Epithelial cell of umbilical artery (primary cell): ENCODE results near the gene ASAP3. TPM values are rescaled to one million over a fixed set of nuclear protein-coding genes. Genes with fewer than 3 reads are reported as not detected.

Experiments used
- total RNA-seq: library from RNA; depleted of rRNA; stranded (reverse); fragments of >200 nt; gene quantifications from 2 replicates; pipeline ENCODE4 v1.2.3, GENCODE V29; 2014

Gene ASAP3
- 7.1 and 8.4 TPM in 2 replicates for total RNA-seq

GRCh38 chr1:23483321-23484252, at the start of gene ASAP3:
ASAP3 (minus strand) TSS chr1:23484179; CDS start chr1:23484133, 46 bp downstream.

GRCh38 chr1:23530747-23531561, 47.0 kb upstream of the ASAP3 start, which contains the start of gene E2F2:
E2F2 (minus strand) TSS chr1:23531233; CDS start chr1:23530793, 440 bp downstream.

GRCh38 chr1:23424293-23425192, 59.4 kb downstream of the ASAP3 start, which contains the start of gene TCEA3:
TCEA3 (minus strand) TSS chr1:23424748; CDS start chr1:23424633, 115 bp downstream.

Other genes with a start within 250 kb of the ASAP3 start
- 108 and 132 TPM in 2 replicates for gene HNRNPR, start 139.9 kb downstream of the ASAP3 start, total RNA-seq
- 16.6 and 19.2 TPM in 2 replicates for gene ZNF436, start 114.3 kb downstream of the ASAP3 start, total RNA-seq
- gene TCEA3, start 59.4 kb downstream of the ASAP3 start, total RNA-seq = 0.32 and 0.91 TPM in 2 replicates
- gene E2F2, start 47.1 kb upstream of the ASAP3 start, total RNA-seq = 0.97 and 2.0 TPM in 2 replicates
- gene ID3, start 75.3 kb upstream of the ASAP3 start, total RNA-seq = 115 and 223 TPM in 2 replicates
- 897 and 1,608 TPM in 2 replicates for gene RPL11, start 207.6 kb upstream of the ASAP3 start, total RNA-seq